Measurements from ENCODE around the gene HSD11B1L.
A peak's percentile ranks its signal among the peaks of the same experiment; 100 is the strongest.
"Not testable (repeated sequence)": the region's sequence is repeated elsewhere in the genome, so short reads cannot be mapped to it uniquely, and the experiment has no call there.

The HSD11B1L gene

GRCh38 chr19:5688262-5688881 is 7.5 kb downstream of the HSD11B1L start:
- not testable (repeated sequence) for DNase-seq

GRCh38 chr19:5690125-5690954 is 9.5 kb downstream of the HSD11B1L start, which contains the start of gene RPL36:
TSS of gene RPL36 (plus strand) at chr19:5690295. CDS start at chr19:5690508, 213 bp downstream.
- DNase-seq, result peak; percentile 81

- DNase-seq, result no peak
Measured at GRCh38 chr19:5690955-5691821, 10.4 kb downstream of the HSD11B1L start.

GRCh38 chr19:5691822-5692722 is 11.2 kb downstream of the HSD11B1L start:
- DNase-seq, result no peak

GRCh38 chr19:5692723-5693194 is 11.9 kb downstream of the HSD11B1L start:
- no peak for DNase-seq

- no peak for DNase-seq
Measured at GRCh38 chr19:5693195-5694166, 12.7 kb downstream of the HSD11B1L start.

GRCh38 chr19:5694167-5694955 is 13.5 kb downstream of the HSD11B1L start:
- DNase-seq, result no peak

- DNase-seq, result no peak
Measured at GRCh38 chr19:5694956-5695648, 14.3 kb downstream of the HSD11B1L start.

- DNase-seq, result no peak
Measured at GRCh38 chr19:5695649-5696195, 14.9 kb downstream of the HSD11B1L start.

- DNase-seq, result no peak
Measured at GRCh38 chr19:5696196-5697021, 15.6 kb downstream of the HSD11B1L start.

- no peak for DNase-seq
Measured at GRCh38 chr19:5697022-5697889, 16.4 kb downstream of the HSD11B1L start.

- no peak for DNase-seq
Measured at GRCh38 chr19:5697890-5698634, 17.2 kb downstream of the HSD11B1L start.

- DNase-seq, result no peak
Measured at GRCh38 chr19:5698635-5699422, 18.0 kb downstream of the HSD11B1L start.

- DNase-seq, result no peak
Measured at GRCh38 chr19:5700455-5701092, 19.7 kb downstream of the HSD11B1L start.

GRCh38 chr19:5702053-5702410 is 21.2 kb downstream of the HSD11B1L start:
- not testable (repeated sequence) for DNase-seq

Data from amniotic stem cell (primary cell).